ENCODE results near the gene SLC35F3.

Gene SLC35F3

GRCh38 chr1:233897325-233898162 lies 6.9 kb upstream of the SLC35F3 start:
- TF ChIP-seq ZNF274 (IDR thresholded peaks at IDR 0.05; ENCODE audit: low read depth, low read length) = no peak
- H3K4me3 ChIP-seq (ENCODE audit: low read length) = no peak overlapping the region

GRCh38 chr1:233901495-233901894 lies 3.0 kb upstream of the SLC35F3 start:
- H3K4me3 ChIP-seq (ENCODE audit: low read length) = no peak overlapping the region
- TF ChIP-seq ZNF274 (IDR thresholded peaks at IDR 0.05; ENCODE audit: low read depth, low read length) = no peak

DNA sequence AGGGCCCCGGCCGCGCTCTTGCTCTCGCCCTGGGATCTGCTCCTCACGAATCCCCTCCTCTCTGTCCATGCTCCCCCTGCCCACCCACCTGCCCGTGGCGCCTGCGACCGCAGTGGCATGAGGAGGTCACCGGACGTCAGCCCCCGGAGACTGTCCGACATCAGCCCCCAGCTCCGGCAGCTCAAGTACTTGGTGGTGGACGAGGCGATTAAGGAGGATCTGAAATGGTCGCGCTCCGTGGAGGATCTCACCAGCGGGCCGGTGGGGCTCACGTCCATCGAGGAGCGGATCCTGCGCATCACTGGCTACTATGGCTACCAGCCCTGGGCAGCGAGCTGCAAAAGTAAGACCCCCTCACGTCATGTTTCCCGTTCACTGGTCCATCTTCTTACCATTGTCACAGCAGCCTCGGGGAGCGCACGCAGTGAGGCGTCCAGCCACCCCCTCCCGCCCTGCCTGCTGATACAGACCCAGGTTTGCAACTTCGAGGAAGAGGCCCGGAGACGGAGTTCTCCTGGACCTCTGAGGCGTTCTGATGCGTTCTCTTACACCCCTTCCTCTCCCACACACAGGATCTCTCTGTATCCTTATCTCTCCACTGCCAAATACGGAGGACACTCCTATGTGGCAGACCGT lies 1.1 kb downstream of the SLC35F3 start:
- H3K4me3 ChIP-seq (ENCODE audit: low read length) = no peak overlapping the region
- no peak for TF ChIP-seq ZNF274 (IDR thresholded peaks at IDR 0.05; ENCODE audit: low read depth, low read length)

- TF ChIP-seq ZNF274 (IDR thresholded peaks at IDR 0.05; ENCODE audit: low read depth, low read length) = no peak
These were observed 2.7 kb downstream of the SLC35F3 start for GRCh38 chr1:233907151-233907550.

DNA sequence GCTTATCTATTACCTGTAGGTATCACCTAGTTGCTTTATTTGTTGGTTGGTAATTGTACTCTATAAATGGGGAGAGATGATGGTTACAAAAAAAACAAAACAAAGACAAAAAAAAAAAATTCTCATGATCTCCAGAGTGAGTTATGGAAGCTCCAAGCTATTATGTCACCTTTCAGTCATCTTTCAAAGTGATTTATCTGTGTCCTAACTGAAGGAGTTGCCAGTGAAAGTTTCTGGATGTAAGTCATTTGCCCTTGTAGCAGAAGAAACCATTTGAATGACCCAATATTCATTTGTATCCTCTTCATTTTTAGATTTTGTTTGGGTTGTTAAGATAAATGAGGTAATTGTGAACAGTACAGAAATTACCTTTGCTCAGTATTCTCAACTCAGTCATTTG lies 3.6 kb downstream of the SLC35F3 start:
- no peak overlapping the region for H3K4me3 ChIP-seq (ENCODE audit: low read length)

More at GRCh38 chr1:233907151-233907550, 2.7 kb downstream of the SLC35F3 start:
- H3K4me3 ChIP-seq (ENCODE audit: low read length) = no peak overlapping the region

DNA sequence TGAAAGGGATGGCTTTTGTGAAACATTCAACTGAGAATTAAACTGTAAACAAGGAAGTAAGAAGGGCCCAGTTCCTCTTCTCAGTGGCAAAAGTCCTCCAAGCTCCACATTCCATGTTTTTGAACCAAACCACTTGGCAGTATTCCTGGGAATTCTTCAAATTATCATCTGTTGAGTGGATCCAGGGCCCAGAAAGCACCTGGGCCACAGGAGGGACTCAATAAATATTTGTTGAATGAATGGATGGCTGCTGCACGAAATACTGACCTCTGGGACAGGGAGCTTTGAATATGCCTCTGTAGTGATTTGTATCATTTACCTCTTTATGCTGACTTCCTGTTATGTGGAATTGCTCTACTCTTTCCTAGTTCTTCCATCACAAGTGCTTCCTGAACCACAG lies 4.7 kb downstream of the SLC35F3 start:
- no peak for TF ChIP-seq ZNF274 (IDR thresholded peaks at IDR 0.05; ENCODE audit: low read depth, low read length)
- H3K4me3 ChIP-seq (ENCODE audit: low read length) = no peak overlapping the region

More for the DNA sequence above, 3.6 kb downstream of the SLC35F3 start:
- no peak for TF ChIP-seq ZNF274 (IDR thresholded peaks at IDR 0.05; ENCODE audit: low read depth, low read length)

- TF ChIP-seq ZNF274 (IDR thresholded peaks at IDR 0.05; ENCODE audit: low read depth, low read length) = no peak
- no peak overlapping the region for H3K4me3 ChIP-seq (ENCODE audit: low read length)
These were observed 8.0 kb downstream of the SLC35F3 start for GRCh38 chr1:233912447-233912846.

- no peak for TF ChIP-seq ZNF274 (IDR thresholded peaks at IDR 0.05; ENCODE audit: low read depth, low read length)
- H3K4me3 ChIP-seq (ENCODE audit: low read length) = no peak overlapping the region
These were observed 8.4 kb downstream of the SLC35F3 start for GRCh38 chr1:233912909-233913308.

DNA sequence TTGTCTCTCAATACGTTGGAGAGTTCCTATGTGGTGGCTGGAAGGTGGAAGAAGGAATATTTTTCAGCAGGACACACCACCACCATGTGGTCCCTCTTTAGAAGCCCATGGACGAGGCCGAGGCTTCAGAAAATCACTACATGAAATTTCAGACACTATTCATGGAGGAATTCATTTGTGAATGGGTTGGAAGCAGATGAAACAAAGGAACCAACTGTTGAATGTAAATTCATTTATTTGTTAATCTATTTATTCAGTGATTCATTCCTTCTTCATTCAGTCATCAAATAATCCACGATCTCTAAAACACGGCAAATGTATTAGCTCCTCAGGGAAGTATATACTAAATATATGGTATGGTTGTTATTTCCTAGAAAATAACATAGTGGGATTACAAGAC lies 12.2 kb downstream of the SLC35F3 start:
- no peak for TF ChIP-seq ZNF274 (IDR thresholded peaks at IDR 0.05; ENCODE audit: low read depth, low read length)
- H3K4me3 ChIP-seq (ENCODE audit: low read length) = no peak overlapping the region

DNA sequence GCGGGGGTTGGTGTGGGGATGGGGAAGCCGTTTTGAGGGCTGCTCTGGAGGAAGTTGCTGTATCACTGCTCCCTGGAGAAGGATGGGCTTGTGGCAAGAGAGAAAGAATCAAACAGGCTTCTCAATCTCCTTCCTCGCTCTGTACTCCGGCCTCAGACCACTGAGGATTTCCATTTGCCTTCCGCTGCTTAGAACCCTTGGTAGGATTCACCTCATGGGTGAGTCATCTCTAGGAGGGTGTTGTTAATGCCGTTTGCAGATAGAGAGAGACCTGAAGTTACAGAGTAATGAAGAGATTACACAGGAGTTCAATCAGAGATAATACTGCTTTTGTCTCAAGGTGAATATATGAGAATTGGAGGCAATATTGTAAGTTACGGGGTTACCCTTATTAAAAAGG lies 15.3 kb downstream of the SLC35F3 start:
- no peak overlapping the region for H3K4me3 ChIP-seq (ENCODE audit: low read length)
- no peak for TF ChIP-seq ZNF274 (IDR thresholded peaks at IDR 0.05; ENCODE audit: low read depth, low read length)

DNA sequence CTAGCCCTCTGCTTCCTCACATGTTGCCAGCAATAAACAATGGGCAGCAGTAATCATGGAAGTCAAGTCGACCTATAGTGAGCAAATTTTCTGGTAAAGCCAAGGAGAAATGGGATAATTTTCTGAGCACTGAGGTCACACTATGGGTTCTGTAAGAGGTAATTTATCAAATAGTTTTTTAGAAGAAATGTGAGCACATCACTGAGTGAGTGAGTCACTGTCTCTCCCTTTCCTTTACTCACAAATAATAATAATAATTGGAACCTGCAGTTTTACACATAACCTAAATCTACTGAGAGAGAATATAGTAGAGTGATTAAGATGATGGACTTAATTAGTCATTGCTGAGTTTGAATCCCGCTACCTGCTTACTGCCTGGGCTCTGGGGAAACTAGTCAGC lies 23.6 kb downstream of the SLC35F3 start:
- no peak for TF ChIP-seq ZNF274 (IDR thresholded peaks at IDR 0.05; ENCODE audit: low read depth, low read length)
- H3K4me3 ChIP-seq (ENCODE audit: low read length) = no peak overlapping the region

DNA sequence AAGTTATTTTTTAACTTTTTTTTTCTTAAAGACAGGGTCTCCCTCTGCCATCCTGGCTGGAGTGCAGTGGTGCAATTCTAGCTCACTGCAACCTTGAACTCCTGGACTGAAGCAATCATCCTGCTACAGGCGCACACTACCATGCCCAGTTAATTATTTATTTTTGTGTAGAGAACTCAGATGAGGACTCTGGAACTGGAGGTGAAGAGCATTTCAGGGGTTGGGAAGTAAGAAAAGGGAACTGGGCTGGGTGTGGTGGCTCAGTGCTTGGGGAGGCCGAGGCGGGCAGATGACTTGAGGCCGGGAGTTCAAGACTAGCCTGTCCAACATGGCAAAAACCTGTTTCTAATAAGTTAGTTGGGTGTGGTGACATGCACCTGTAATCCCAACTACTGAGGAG lies 28.9 kb downstream of the SLC35F3 start:
- H3K4me3 ChIP-seq (ENCODE audit: low read length) = no peak overlapping the region
- no peak for TF ChIP-seq ZNF274 (IDR thresholded peaks at IDR 0.05; ENCODE audit: low read depth, low read length)

DNA sequence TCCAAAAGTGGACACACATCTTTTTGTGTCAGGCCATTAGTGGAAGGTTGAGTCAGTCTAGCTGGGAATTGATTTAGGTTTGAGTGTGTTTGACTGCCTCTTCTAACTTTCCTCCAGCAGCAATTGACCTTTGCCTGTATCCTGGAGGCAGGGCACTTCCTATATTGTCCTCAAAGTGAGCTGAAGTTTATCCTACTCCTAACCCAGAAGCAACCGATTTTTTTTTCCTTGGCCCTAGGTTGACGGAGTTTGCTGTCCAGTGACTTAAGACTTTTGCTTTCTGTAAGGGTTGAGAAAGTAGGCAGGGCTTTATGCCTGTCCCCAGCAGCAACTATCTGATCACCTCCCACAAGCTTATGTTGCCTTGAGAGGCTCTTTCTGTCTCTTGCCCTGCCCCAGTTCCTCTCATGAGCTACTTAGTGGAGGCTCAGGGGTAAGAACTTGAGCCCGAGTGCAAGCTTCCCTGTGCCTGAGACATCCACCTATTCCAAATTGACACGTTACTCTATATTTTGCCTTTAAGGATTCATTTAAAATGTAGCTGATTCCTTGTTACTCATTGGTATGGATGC lies 30.9 kb downstream of the SLC35F3 start:
- no peak for TF ChIP-seq ZNF274 (IDR thresholded peaks at IDR 0.05; ENCODE audit: low read depth, low read length)
- no peak overlapping the region for H3K4me3 ChIP-seq (ENCODE audit: low read length)

DNA sequence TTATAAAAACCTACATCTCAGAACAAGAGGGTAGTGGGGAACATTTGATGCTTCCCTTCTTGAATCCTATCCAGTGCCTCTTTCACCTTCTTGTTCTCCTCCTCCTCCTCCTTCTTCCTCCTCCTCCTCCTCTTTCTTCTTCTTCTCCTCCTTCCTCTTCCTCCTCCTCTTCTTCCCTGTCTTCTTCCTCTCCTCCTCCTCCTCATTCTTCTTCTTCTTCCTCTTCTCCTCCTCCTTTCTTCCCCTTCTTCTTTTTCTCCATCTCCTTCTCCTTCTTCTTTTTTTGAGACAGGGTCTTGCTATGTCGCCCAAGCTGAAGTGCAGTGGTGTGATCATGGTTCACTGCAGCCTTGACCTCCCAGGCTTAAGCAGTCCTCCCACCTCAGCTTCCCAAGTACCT lies 31.9 kb downstream of the SLC35F3 start:
- no peak for TF ChIP-seq ZNF274 (IDR thresholded peaks at IDR 0.05; ENCODE audit: low read depth, low read length)
- H3K4me3 ChIP-seq (ENCODE audit: low read length) = no peak overlapping the region

DNA sequence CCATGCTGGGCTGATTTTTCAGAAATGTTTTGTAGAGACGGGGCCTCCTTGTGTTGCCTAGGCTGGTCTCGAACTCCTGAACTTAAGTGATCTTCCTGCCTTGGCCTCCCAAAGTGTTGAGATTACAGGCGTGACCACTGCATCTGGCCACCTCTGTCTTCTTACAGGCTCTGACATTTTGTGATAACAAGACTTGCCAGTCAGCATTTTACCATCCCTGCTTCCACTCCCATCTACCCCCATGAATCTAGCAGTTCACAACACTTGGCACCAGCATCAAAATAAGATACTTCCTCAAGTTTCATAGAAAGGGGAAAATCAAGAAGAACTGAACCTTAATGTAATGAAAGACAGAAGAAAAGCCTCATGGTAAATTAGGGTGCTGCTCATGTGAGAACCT lies 32.4 kb downstream of the SLC35F3 start:
- no peak overlapping the region for H3K4me3 ChIP-seq (ENCODE audit: low read length)
- TF ChIP-seq ZNF274 (IDR thresholded peaks at IDR 0.05; ENCODE audit: low read depth, low read length) = no peak
